ENCODE measurements around the gene ALG3.

- no peak for TF ChIP-seq POLR2A (IDR thresholded peaks at IDR 0.05)
- TF ChIP-seq CTCF (IDR thresholded peaks at IDR 0.05), result no peak
Measured at GRCh38 chr3:184231671-184232070, 17.1 kb downstream of the ALG3 start.
